Endothelial cell of umbilical vein (primary cell): ENCODE data around the gene TAS2R30. TPM values are rescaled to one million over a fixed set of nuclear protein-coding genes. Genes with fewer than 3 reads are reported as not detected.

Experiments
- BruUV-seq: library from RNA; stranded (reverse); fragments of 400-500 nt; replicated peaks from 2 replicates; lab custom pipeline; 2021; lab: Mats Ljungman, UMichigan
- CTCF ChIA-PET: fragments of 300-600, 350-600 bp; sonication (Branson Sonifier 250); formaldehyde crosslinking; loops from one replicate; lab custom pipeline; 2021; ENCODE audit warnings: antibody characterized with exemption, inconsistent platforms; lab: Charles Lee
- POLR2A ChIA-PET: fragments of 300-600, 350-600 bp; sonication (Branson Sonifier 250); formaldehyde crosslinking; loops from one replicate; lab custom pipeline; 2021; ENCODE audit warnings: antibody characterized with exemption, inconsistent platforms; lab: Charles Lee
- DNase-seq: peaks from one replicate; pipeline ENCODE4 v3.0.0-alpha.2; 2011; ENCODE audit warnings: low read depth, low spot score
- FAIRE-seq: peaks from 2 replicates; lab custom pipeline; 2011; peaks lifted over from hg19 to GRCh38; lab: Jason Lieb, UNC
- H2AFZ ChIP-seq: 2 replicates; pipeline ENCODE4 v1.6.0; 2012; ENCODE audit warnings: low read depth, low read length, control low read depth, inconsistent platforms
- H3K27ac ChIP-seq: 2 replicates; pipeline ENCODE4 v1.5.1; 2011; ENCODE audit warnings: low read depth, mild to moderate bottlenecking, control low read depth, low read length, moderate library complexity; ENCODE audit not compliant: insufficient read depth
- H3K27me3 ChIP-seq, 2 experiments: 2 replicates each; pipeline versions ENCODE4 v1.6.0 to v1.6.1; 2011; ENCODE audit warnings: low read length in 2 of 2, mixed read lengths in 1 of 2; ENCODE audit not compliant: control insufficient read depth in 2 of 2, insufficient read depth in 2 of 2
- H3K36me3 ChIP-seq, 2 experiments: 2 replicates in 1 of 2; 3 replicates in 1 of 2; pipeline ENCODE4 v1.5.1; 2011; ENCODE audit warnings: low read length in 2 of 2, mild to moderate bottlenecking in 1 of 2, moderate library complexity in 1 of 2; ENCODE audit not compliant: control insufficient read depth in 2 of 2, insufficient read depth in 2 of 2; ENCODE audit errors: extremely low read depth in 1 of 2
- H3K4me1 ChIP-seq: 3 replicates; pipeline ENCODE4 v1.5.1; 2011; ENCODE audit warnings: mild to moderate bottlenecking, low read length; ENCODE audit not compliant: control insufficient read depth, insufficient read depth; ENCODE audit errors: extremely low read depth
- H3K4me2 ChIP-seq: 2 replicates; pipeline ENCODE4 v1.6.1; 2011; ENCODE audit warnings: low read length, control low read depth, mixed read lengths; ENCODE audit not compliant: insufficient read depth
- H3K4me3 ChIP-seq, 3 experiments: fragments of 200-600 bp in 1 of 3; sonication (generic), shearing (Covaris generic) in 1 of 3; replicated peaks in 1 of 3; 2 replicates each; pipeline ENCODE4 v1.5.1; 2011 to 2016; ENCODE audit warnings: control low read depth in 3 of 3, low read length in 3 of 3, mild to moderate bottlenecking in 2 of 3, inconsistent platforms in 1 of 3, low read depth in 1 of 3, moderate library complexity in 1 of 3; ENCODE audit not compliant: insufficient read depth in 1 of 3
- H3K79me2 ChIP-seq: 2 replicates; pipeline ENCODE4 v1.6.0; 2012; ENCODE audit warnings: low read length, inconsistent platforms; ENCODE audit not compliant: control insufficient read depth, insufficient read depth
- H3K9ac ChIP-seq: replicated peaks from 2 replicates; pipeline ENCODE3; 2011; ENCODE audit warnings: low read length, control low read depth; ENCODE audit not compliant: insufficient read depth; ENCODE audit errors: extremely low read depth
- H3K9me1 ChIP-seq: replicated peaks from 3 replicates; pipeline ENCODE4 v1.6.0; 2011; ENCODE audit warnings: mild to moderate bottlenecking, low read length; ENCODE audit not compliant: control insufficient read depth, insufficient read depth; ENCODE audit errors: extremely low read depth
- H3K9me3 ChIP-seq: replicated peaks from 2 replicates; pipeline ENCODE4 v1.5.1; 2012; ENCODE audit warnings: low read length, inconsistent platforms; ENCODE audit not compliant: control insufficient read depth, insufficient read depth
- H4K20me1 ChIP-seq: replicated peaks from 2 replicates; pipeline ENCODE3; 2011; ENCODE audit warnings: mild to moderate bottlenecking, low read length; ENCODE audit not compliant: control insufficient read depth, insufficient read depth; ENCODE audit errors: extremely low read depth
- CTCF ChIP-seq, 2 donors: IDR thresholded peaks; 1 replicate in 1 of 2; 2 replicates in 1 of 2; pipeline ENCODE4 v1.5.1; 2011; ENCODE audit warnings: low read length in 2 of 2, mild to moderate bottlenecking in 2 of 2, moderate library complexity in 2 of 2, control low read depth in 1 of 2, inconsistent platforms in 1 of 2, low read depth in 1 of 2; ENCODE audit not compliant: insufficient read depth in 1 of 2; ENCODE audit errors: extremely low read depth in 1 of 2
- EZH2 ChIP-seq: IDR thresholded peaks from 2 replicates; pipeline ENCODE4 v1.6.1; 2012; ENCODE audit warnings: borderline replicate concordance, low read depth, mild to moderate bottlenecking, moderate library complexity, low read length, inconsistent platforms; ENCODE audit not compliant: severe bottlenecking
- FOS ChIP-seq: IDR thresholded peaks from 2 replicates; pipeline ENCODE4 v1.6.1; 2011; ENCODE audit warnings: mild to moderate bottlenecking, low read length, moderate library complexity, borderline replicate concordance; ENCODE audit not compliant: insufficient read depth
- GATA2 ChIP-seq: IDR thresholded peaks from 2 replicates; pipeline ENCODE4 v1.7.0; 2011; ENCODE audit warnings: low read depth, mild to moderate bottlenecking, moderate library complexity, mixed read lengths, low read length; ENCODE audit not compliant: insufficient read length, insufficient read depth
- JUN ChIP-seq: IDR thresholded peaks from 2 replicates; pipeline ENCODE4 v1.6.1; 2011; ENCODE audit warnings: borderline replicate concordance, low read depth; ENCODE audit not compliant: insufficient read length, insufficient read depth
- MYC ChIP-seq: IDR thresholded peaks from one replicate; pipeline ENCODE4 v1.6.1; 2011; ENCODE audit warnings: mild to moderate bottlenecking, low read depth, low read length
- POLR2A ChIP-seq: IDR thresholded peaks from 2 replicates; pipeline ENCODE4 v1.6.1; 2012; ENCODE audit warnings: low read depth, mild to moderate bottlenecking, control low read depth, low read length
- POLR2AphosphoS5 ChIP-seq: IDR thresholded peaks from 2 replicates; pipeline ENCODE4 v1.6.1; 2012; ENCODE audit warnings: low read depth, mild to moderate bottlenecking, control low read depth, low read length, moderate library complexity; ENCODE audit not compliant: insufficient read depth
- dilution Hi-C: fragments of 300-500 bp; cut with MboI; formaldehyde crosslinking; loops from one replicate; pipeline ENCODE4 v1.15.0; 2019; ENCODE audit warnings: low sequenced_read_pairs; ENCODE audit not compliant: extremely low pct_ligation_motif_present
- intact Hi-C: fragments of 100-400 bp; cut with micrococcal nuclease; formaldehyde crosslinking; loops from one replicate; pipeline ENCODE4 v1.10.0; 2022
- polyA plus RNA-seq, 4 experiments: library from polyadenylated mRNA; depleted of rRNA in 3 of 4; stranded (reverse) in 3 of 4; unstranded in 1 of 4; fragments of >200 nt; gene quantifications; 2 replicates each; pipeline versions ENCODE4 v1.2.1 to v1.2.3, GENCODE V29; 2011 to 2012; ENCODE audit warnings: missing spikeins in 1 of 4
- total RNA-seq: library from RNA; stranded (reverse); gene quantifications from 2 replicates; pipeline ENCODE4 v1.2.3, GENCODE V29; 2021
- TF ChIP-seq, protein P1 (sequence below): IDR thresholded peaks from 2 replicates; pipeline ENCODE4 v1.6.1; 2011; ENCODE audit not compliant: insufficient read depth, insufficient read length

Gene TAS2R30
- total and polyA plus RNA-seq, 2 donors (not counting 3 experiments of a cell fraction or from before 2014, with no cell fraction given), result 0.26 to 5.2 TPM

DNA sequence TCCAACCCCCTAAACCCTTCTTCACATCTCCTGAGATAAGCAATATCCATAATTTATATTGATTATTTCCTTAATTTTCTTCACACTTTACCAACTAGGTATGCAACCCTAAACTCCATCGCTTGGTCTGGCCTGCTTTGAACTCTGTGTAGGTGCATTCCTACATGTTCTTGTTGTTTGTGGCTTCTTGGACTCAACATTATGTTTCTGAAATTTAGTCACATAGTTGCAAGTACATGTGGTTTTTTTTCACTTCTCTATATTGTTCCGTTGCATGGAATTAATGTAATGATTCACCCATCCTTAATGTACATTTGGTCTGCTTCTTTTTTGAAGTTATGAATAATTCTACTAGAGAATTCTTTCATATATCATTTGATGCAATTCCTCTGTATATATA lies 1.6 kb upstream of the TAS2R30 start:
- Histone ChIP-seq H3K4me1 (no peaks in the 10 kb centered on the region), H3K9me1 (no peaks in the 10 kb centered on the region), H3K79me2 (peaks cover 43% of the 10 kb centered on the region), H3K9ac (no peak overlapping the region), H3K27ac (no peak overlapping the region), H3K36me3 (no peaks in the 10 kb centered on the region), H2AFZ (no peak overlapping the region), H3K9me3 (no peaks in the 10 kb centered on the region), H3K4me2 (no peak overlapping the region), H3K27me3 (no peaks in the 10 kb centered on the region), H3K4me3 (no peak overlapping the region), H4K20me1 (no peaks in the 10 kb centered on the region)
- dilution Hi-C loops, result no loop called here
- TF ChIP-seq GATA2, result no peak
- TF ChIP-seq, protein P1, sequence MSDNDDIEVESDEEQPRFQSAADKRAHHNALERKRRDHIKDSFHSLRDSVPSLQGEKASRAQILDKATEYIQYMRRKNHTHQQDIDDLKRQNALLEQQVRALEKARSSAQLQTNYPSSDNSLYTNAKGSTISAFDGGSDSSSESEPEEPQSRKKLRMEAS, result no peak
- no peak for TF ChIP-seq EZH2
- no peak for TF ChIP-seq JUN
- no peak for TF ChIP-seq POLR2A
- no peak for TF ChIP-seq MYC
- no peak for TF ChIP-seq CTCF (IDR thresholded peaks at IDR 0.05; ENCODE audit: extremely low read depth in 1 of 2, insufficient read depth in 1 of 2, low read depth in 1 of 2, low read length in 2 of 2)
- no peak for TF ChIP-seq FOS
- TF ChIP-seq POLR2AphosphoS5, result no peak
- DNase-seq (no peak), FAIRE-seq (no peak)
- POLR2A ChIA-PET, result no interaction called here
- intact Hi-C loops, result no loop called here
- no TSS peak for BruUV-seq
- CTCF ChIA-PET, result no interaction called here
